ENCODE measurements around the gene HDAC5.

HDAC5 gene

DNA sequence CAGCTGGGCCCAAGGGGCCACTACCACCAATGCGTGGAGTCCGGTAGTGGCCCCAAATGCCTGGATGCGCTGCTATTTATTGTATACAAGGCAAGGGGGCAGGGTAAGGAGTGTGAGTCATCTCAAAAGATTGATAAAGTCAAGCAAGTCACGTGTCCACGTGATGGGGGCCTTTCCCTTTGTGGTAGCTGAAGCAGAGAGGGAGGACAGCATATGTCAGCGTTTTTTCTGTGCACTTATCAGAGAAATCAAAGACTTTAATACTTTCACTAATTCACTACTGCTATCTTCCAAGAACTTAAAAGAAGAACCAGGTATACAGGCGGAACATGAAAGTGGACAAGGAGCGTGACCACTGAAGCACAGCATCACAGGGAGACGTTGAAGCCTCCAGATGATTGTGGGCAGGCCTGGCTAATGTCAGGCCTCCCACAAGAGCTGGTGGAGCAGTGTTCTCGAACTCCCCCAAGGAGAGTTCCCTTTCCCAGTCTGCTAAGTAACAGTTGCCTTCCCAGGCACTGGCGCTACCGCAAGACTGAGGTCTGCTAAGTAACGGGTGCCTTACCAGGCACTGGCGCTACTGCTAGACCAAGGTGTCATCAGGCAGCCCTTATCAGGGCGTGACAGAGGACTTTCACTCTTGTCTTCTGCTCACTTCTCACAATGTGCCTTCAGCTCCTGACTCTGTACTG is 36.2 kb upstream of the HDAC5 start:
- no peak for TF ChIP-seq GABPA (IDR thresholded peaks at IDR 0.05; ENCODE audit: low read depth)
- no peak for TF ChIP-seq SPI1 (IDR thresholded peaks at IDR 0.05; ENCODE audit: borderline replicate concordance, low read depth)
- TF ChIP-seq POLR2AphosphoS5 (IDR thresholded peaks at IDR 0.05; ENCODE audit: low read depth) = no peak
- TF ChIP-seq, protein P1, sequence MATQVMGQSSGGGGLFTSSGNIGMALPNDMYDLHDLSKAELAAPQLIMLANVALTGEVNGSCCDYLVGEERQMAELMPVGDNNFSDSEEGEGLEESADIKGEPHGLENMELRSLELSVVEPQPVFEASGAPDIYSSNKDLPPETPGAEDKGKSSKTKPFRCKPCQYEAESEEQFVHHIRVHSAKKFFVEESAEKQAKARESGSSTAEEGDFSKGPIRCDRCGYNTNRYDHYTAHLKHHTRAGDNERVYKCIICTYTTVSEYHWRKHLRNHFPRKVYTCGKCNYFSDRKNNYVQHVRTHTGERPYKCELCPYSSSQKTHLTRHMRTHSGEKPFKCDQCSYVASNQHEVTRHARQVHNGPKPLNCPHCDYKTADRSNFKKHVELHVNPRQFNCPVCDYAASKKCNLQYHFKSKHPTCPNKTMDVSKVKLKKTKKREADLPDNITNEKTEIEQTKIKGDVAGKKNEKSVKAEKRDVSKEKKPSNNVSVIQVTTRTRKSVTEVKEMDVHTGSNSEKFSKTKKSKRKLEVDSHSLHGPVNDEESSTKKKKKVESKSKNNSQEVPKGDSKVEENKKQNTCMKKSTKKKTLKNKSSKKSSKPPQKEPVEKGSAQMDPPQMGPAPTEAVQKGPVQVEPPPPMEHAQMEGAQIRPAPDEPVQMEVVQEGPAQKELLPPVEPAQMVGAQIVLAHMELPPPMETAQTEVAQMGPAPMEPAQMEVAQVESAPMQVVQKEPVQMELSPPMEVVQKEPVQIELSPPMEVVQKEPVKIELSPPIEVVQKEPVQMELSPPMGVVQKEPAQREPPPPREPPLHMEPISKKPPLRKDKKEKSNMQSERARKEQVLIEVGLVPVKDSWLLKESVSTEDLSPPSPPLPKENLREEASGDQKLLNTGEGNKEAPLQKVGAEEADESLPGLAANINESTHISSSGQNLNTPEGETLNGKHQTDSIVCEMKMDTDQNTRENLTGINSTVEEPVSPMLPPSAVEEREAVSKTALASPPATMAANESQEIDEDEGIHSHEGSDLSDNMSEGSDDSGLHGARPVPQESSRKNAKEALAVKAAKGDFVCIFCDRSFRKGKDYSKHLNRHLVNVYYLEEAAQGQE (IDR thresholded peaks at IDR 0.05; ENCODE audit: insufficient replicate concordance, low read depth) = no peak
- no peak for TF ChIP-seq CTCF (IDR thresholded peaks at IDR 0.05; ENCODE audit: insufficient read depth, low read length)
- Histone ChIP-seq H3K27ac (replicated peaks) (no peak overlapping the region), H3K27me3 (ENCODE audit: insufficient read depth, poor library complexity, severe bottlenecking) (no peaks in the 10 kb centered on the region), H3K4me3 (replicated peaks; ENCODE audit: insufficient read depth, low read length) (no peak overlapping the region)
- DNase-seq (ENCODE audit: low read depth in 1 of 2, low spot score in 1 of 2) = no peak

GRCh38 chr17:44155488-44155887 is 32.0 kb upstream of the HDAC5 start:
- TF ChIP-seq SPI1 (IDR thresholded peaks at IDR 0.05; ENCODE audit: borderline replicate concordance, low read depth) (no peak), GABPA (IDR thresholded peaks at IDR 0.05; ENCODE audit: low read depth) (no peak), POLR2AphosphoS5 (IDR thresholded peaks at IDR 0.05; ENCODE audit: low read depth) (no peak), CTCF (IDR thresholded peaks at IDR 0.05; ENCODE audit: insufficient read depth, low read length) (no peak)
- TF ChIP-seq, protein P1 (IDR thresholded peaks at IDR 0.05; ENCODE audit: insufficient replicate concordance, low read depth) = no peak
- H3K27ac ChIP-seq (replicated peaks) = no peak overlapping the region

GRCh38 chr17:44152875-44153274 is 29.4 kb upstream of the HDAC5 start:
- Histone ChIP-seq H3K4me3 (replicated peaks; ENCODE audit: insufficient read depth, low read length) (no peak overlapping the region), H3K27me3 (ENCODE audit: insufficient read depth, poor library complexity, severe bottlenecking) (no peaks in the 10 kb centered on the region), H3K27ac (replicated peaks) (no peak overlapping the region)
- no peak for DNase-seq (ENCODE audit: low read depth in 1 of 2, low spot score in 1 of 2)
- no peak for TF ChIP-seq POLR2AphosphoS5 (IDR thresholded peaks at IDR 0.05; ENCODE audit: low read depth)
- TF ChIP-seq, protein P1 (IDR thresholded peaks at IDR 0.05; ENCODE audit: insufficient replicate concordance, low read depth) = no peak
- TF ChIP-seq GABPA (IDR thresholded peaks at IDR 0.05; ENCODE audit: low read depth) = no peak
- TF ChIP-seq SPI1 (IDR thresholded peaks at IDR 0.05; ENCODE audit: borderline replicate concordance, low read depth) = no peak
- no peak for TF ChIP-seq CTCF (IDR thresholded peaks at IDR 0.05; ENCODE audit: insufficient read depth, low read length)

More at GRCh38 chr17:44155488-44155887, 32.0 kb upstream of the HDAC5 start:
- Histone ChIP-seq H3K27me3 (ENCODE audit: insufficient read depth, poor library complexity, severe bottlenecking) (no peaks in the 10 kb centered on the region), H3K4me3 (replicated peaks; ENCODE audit: insufficient read depth, low read length) (no peak overlapping the region)
- no peak for DNase-seq (ENCODE audit: low read depth in 1 of 2, low spot score in 1 of 2)
